GM12878 (cell line): ENCODE data around the gene NKAIN4.

ENCODE experiments used
- BHLHE40 ChIP-seq, 2 experiments: fragments of 450-650 bp in 1 of 2; IDR thresholded peaks; 2 replicates each; pipeline ENCODE4 v1.6.1; 2011 to 2017; ENCODE audit warnings: low read depth in 2 of 2, borderline replicate concordance in 1 of 2, improper control_type of control experiment in 1 of 2, low read length in 1 of 2, mild to moderate bottlenecking in 1 of 2
- CTCF ChIP-seq, 3 experiments: IDR thresholded peaks in 2 of 3; conservative IDR thresholded peaks in 1 of 3; 2 replicates each; pipeline ENCODE4 v1.5.1; 2011; ENCODE audit warnings: low read depth in 3 of 3, low read length in 3 of 3, mild to moderate bottlenecking in 3 of 3, control low read depth in 2 of 3, moderate library complexity in 2 of 3, inconsistent platforms in 1 of 3, mixed read lengths in 1 of 3; ENCODE audit not compliant: control insufficient read depth in 2 of 3, insufficient read depth in 1 of 3; ENCODE audit errors: extremely low read depth in 1 of 3
- EP300 ChIP-seq, 2 experiments: fragments of 150-350 bp in 1 of 2; IDR thresholded peaks; 2 replicates each; pipeline ENCODE4 v1.6.1; 2011 to 2012; ENCODE audit warnings: low read depth in 2 of 2, low read length in 2 of 2, borderline replicate concordance in 1 of 2, improper control_type of control experiment in 1 of 2, inconsistent platforms in 1 of 2; ENCODE audit not compliant: control insufficient read depth in 1 of 2
- ESRRA ChIP-seq: IDR thresholded peaks from 2 replicates; pipeline ENCODE4 v1.6.1; 2012; ENCODE audit warnings: mild to moderate bottlenecking, low read length, improper control_type of control experiment
- FOS ChIP-seq: IDR thresholded peaks from 3 replicates; pipeline ENCODE4 v1.6.1; 2011; ENCODE audit warnings: borderline replicate concordance; ENCODE audit not compliant: insufficient read length; ENCODE audit errors: extremely low read depth
- HDGF ChIP-seq: fragments of 450-650 bp; IDR thresholded peaks from 2 replicates; pipeline ENCODE4 v1.6.1; 2016; ENCODE audit warnings: antibody characterized with exemption
- POLR2A ChIP-seq: IDR thresholded peaks from 2 replicates; pipeline ENCODE4 v1.6.1; 2011; ENCODE audit warnings: low read depth, mild to moderate bottlenecking, low read length
- TAF1 ChIP-seq: IDR thresholded peaks from 2 replicates; pipeline ENCODE4 v1.6.1; 2011; ENCODE audit warnings: mild to moderate bottlenecking, low read depth, low read length, borderline replicate concordance
- TCF3 ChIP-seq: IDR thresholded peaks from 2 replicates; pipeline ENCODE4 v1.6.1; 2012; ENCODE audit warnings: low read depth, mild to moderate bottlenecking, low read length, borderline replicate concordance; ENCODE audit not compliant: insufficient read depth
- ZNF274 ChIP-seq: IDR thresholded peaks from one replicate; pipeline ENCODE4 v1.8.0; 2011; ENCODE audit not compliant: insufficient read length, insufficient read depth
- TF ChIP-seq, protein P1 (sequence below): fragments of 450-650 bp; IDR thresholded peaks from 2 replicates; pipeline ENCODE4 v1.6.1; 2017; ENCODE audit warnings: mild to moderate bottlenecking, moderate library complexity
- TF ChIP-seq, protein P2 (sequence below): IDR thresholded peaks from 2 replicates; pipeline ENCODE4 v1.6.1; 2011; ENCODE audit warnings: low read depth, low read length, improper control_type of control experiment, borderline replicate concordance
- TF ChIP-seq, protein P3 (sequence below): IDR thresholded peaks from 2 replicates; pipeline ENCODE4 v1.6.1; 2012; ENCODE audit warnings: low read depth, low read length, improper control_type of control experiment

GRCh38 chr20:63242736-63243135 is 11.5 kb downstream of the NKAIN4 start:
- TF ChIP-seq HDGF (no peak), POLR2A (no peak), ESRRA (no peak), FOS (no peak), BHLHE40 (IDR thresholded peaks at IDR 0.05; ENCODE audit: borderline replicate concordance in 1 of 2, low read depth in 2 of 2, low read length in 1 of 2) (no peak), CTCF (IDR thresholded peaks at IDR 0.05 in 2 of 3, conservative IDR thresholded peaks at IDR 0.05 in 1 of 3; ENCODE audit: control insufficient read depth in 2 of 3, extremely low read depth in 1 of 3, insufficient read depth in 1 of 3, low read depth in 3 of 3, low read length in 3 of 3) (no peak), EP300 (IDR thresholded peaks at IDR 0.05; ENCODE audit: borderline replicate concordance in 1 of 2, control insufficient read depth in 1 of 2, low read depth in 2 of 2, low read length in 2 of 2) (no peak), TCF3 (no peak), TAF1 (no peak), ZNF274 (no peak)
- TF ChIP-seq, protein P1, sequence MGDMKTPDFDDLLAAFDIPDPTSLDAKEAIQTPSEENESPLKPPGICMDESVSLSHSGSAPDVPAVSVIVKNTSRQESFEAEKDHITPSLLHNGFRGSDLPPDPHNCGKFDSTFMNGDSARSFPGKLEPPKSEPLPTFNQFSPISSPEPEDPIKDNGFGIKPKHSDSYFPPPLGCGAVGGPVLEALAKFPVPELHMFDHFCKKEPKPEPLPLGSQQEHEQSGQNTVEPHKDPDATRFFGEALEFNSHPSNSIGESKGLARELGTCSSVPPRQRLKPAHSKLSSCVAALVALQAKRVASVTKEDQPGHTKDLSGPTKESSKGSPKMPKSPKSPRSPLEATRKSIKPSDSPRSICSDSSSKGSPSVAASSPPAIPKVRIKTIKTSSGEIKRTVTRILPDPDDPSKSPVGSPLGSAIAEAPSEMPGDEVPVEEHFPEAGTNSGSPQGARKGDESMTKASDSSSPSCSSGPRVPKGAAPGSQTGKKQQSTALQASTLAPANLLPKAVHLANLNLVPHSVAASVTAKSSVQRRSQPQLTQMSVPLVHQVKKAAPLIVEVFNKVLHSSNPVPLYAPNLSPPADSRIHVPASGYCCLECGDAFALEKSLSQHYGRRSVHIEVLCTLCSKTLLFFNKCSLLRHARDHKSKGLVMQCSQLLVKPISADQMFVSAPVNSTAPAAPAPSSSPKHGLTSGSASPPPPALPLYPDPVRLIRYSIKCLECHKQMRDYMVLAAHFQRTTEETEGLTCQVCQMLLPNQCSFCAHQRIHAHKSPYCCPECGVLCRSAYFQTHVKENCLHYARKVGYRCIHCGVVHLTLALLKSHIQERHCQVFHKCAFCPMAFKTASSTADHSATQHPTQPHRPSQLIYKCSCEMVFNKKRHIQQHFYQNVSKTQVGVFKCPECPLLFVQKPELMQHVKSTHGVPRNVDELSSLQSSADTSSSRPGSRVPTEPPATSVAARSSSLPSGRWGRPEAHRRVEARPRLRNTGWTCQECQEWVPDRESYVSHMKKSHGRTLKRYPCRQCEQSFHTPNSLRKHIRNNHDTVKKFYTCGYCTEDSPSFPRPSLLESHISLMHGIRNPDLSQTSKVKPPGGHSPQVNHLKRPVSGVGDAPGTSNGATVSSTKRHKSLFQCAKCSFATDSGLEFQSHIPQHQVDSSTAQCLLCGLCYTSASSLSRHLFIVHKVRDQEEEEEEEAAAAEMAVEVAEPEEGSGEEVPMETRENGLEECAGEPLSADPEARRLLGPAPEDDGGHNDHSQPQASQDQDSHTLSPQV: no peak
- TF ChIP-seq, protein P2, sequence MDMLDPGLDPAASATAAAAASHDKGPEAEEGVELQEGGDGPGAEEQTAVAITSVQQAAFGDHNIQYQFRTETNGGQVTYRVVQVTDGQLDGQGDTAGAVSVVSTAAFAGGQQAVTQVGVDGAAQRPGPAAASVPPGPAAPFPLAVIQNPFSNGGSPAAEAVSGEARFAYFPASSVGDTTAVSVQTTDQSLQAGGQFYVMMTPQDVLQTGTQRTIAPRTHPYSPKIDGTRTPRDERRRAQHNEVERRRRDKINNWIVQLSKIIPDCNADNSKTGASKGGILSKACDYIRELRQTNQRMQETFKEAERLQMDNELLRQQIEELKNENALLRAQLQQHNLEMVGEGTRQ: no peak
- TF ChIP-seq, protein P3, sequence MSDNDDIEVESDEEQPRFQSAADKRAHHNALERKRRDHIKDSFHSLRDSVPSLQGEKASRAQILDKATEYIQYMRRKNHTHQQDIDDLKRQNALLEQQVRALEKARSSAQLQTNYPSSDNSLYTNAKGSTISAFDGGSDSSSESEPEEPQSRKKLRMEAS: no peak
